HG03045 (cell line): ENCODE measurements around the gene PKIB.
"Not testable (repeated sequence)": the region's sequence is repeated elsewhere in the genome, so short reads cannot be mapped to it uniquely, and the experiment has no call there.

ENCODE experiments used
- ATAC-seq: cut with Tn5 transposase; IDR thresholded peaks from one replicate; pipeline ENCODE4 v1.9.1; 2021; ENCODE audit warnings: mild to moderate bottlenecking, moderate library complexity; ENCODE audit not compliant: unreplicated experiment

The PKIB gene

GRCh38 chr6:122620428-122620827 lies 10.2 kb downstream of the PKIB start:
- ATAC-seq = no peak

- no peak for ATAC-seq
Observed at GRCh38 chr6:122620902-122621301, 10.7 kb downstream of the PKIB start.

DNA sequence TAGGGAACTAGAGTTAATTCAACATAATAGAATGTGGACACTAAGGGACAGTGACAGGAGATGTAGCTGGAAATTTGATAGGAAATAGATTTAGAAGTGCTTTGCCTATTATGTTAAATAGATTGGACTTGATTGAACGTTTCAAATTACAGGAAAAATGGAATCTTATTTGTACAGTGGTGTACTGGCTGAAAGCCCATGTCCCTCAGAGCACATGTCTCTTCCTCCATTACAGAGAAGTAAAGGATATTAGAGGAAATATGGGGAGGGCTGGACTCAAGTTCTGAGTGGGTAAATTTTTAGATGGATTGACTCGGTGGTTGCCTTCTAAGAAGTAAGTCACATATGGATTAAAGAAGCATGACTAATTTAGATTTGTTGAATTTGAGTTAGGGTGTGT lies 11.4 kb downstream of the PKIB start:
- no peak for ATAC-seq

GRCh38 chr6:122622479-122622878 lies 12.3 kb downstream of the PKIB start:
- no peak for ATAC-seq

GRCh38 chr6:122623279-122623678 lies 13.1 kb downstream of the PKIB start:
- no peak for ATAC-seq

DNA sequence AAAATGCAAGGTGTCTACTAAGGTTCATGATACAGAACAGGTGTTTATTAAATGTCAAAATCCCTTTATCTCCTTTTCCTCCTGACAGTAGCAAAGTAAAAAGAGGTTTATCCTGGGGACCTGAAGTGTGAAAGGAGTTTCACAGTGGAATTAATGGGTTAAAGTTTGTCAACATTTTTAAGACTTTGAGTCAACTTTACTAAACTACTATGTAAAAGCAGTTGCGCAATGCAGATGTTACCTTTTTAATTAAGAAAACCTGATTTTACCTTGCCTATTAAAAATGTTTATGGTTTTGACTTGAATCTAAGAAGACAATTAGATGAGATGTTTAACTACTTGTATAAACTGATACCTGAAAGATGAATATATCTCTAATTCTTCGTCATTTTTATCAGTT lies 14.6 kb downstream of the PKIB start:
- ATAC-seq = no peak

DNA sequence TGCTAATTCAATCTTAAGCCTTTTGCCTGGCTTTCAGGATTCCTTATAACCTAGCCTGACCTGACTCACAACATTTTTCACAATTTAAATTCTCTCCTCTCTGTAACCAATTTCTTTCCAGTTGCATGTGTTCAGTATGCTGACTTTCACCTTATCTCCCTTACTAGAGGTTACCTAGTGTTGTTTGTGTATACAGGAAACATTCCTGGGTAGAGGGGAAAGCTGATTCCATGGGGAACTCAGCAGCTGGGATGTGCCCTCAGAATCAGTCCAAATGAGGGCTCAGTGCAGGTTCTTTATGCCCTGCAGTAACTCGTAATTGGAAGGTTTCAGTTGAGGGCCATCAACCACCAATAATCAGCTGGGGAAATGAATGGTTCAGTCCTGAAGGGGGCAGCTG lies 18.5 kb downstream of the PKIB start:
- ATAC-seq = no peak

DNA sequence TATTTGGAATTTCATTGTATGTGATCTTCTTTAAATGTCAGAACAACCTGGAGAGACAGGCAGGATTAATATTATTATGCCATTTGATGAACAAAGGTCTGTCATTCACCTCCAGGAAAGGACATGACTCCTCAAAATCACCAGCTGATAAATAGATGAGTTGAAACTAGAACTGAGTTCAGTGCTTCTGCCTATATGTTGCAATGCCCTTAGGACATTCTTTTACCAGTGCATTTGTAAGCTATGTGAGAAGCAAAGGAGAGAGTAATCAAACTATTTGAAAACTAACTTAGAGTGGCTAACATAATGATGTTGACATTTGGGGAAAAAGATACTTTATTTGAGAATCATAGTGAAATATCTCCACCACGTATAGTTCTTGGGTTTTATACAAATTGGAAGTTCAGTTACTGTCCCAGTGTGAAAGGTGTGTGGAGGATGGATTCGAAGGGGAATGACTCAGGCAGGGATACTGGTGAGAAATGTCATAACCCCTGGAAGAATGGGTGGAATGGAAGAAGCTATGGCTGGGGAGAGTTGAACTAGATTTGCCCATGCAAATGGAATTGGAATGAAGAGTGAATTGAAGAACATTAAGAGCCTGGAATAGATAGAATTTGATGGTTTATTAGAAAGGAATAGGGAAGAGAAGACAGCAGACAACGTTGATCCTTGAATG lies 21.5 kb downstream of the PKIB start:
- no peak for ATAC-seq

GRCh38 chr6:122640366-122640765 lies 30.2 kb downstream of the PKIB start:
- no peak for ATAC-seq

DNA sequence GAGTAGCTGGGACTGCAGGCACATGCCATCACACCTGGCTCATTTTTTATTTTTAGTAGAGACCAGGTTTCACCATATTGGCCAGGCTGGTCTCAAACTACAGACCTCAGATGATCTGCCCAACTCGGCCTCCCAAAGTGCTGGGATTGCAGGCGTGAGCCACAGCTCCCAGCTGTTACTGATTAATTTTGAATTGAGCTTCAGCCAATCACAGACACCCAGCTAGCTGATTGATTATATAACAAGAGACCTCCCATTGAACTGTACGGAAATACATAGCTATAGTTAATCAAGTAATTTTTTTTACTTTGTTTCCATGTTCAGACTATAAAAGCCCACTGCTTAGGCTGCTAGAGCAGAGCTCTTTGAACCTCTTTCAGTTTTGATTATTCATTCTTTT lies 31.6 kb downstream of the PKIB start:
- no peak for ATAC-seq

DNA sequence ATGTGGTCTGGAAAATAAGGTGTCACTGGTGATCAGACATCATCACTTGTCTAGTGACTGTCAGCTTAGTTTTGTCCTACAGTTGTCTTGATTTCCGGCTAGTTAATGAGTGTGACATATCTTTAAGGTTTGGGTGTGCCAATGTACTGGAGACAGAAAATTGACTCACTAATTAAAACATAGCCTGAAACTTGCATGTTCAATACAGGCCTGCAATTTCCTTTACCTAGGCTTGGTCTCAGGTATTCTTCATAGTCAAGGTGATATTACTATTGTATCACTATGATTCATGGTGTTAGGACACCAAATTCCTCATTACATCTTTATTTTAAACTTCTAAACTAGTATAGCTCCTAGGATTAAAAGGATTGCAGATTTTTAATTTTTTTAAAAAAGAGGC lies 32.4 kb downstream of the PKIB start:
- ATAC-seq = not testable (repeated sequence)

DNA sequence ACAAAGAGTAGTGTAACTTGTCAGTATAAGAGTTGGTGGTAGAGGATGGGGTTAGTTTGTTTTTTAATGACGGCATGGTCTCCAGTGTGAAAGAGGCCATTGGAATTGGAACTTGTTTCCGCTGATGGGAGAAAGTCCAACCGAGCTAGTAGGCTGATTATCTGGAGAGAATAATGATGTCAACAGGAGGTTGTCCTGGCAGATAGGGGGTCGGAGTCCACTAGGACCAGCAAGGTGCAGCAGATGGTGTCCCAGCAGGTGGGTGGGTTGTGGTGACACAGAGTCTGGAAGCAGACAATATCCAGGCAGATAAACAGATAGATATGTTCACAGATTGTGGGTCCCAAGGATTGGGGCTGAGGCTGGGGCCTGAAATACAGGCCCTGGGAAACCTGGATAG lies 35.1 kb downstream of the PKIB start:
- no peak for ATAC-seq

DNA sequence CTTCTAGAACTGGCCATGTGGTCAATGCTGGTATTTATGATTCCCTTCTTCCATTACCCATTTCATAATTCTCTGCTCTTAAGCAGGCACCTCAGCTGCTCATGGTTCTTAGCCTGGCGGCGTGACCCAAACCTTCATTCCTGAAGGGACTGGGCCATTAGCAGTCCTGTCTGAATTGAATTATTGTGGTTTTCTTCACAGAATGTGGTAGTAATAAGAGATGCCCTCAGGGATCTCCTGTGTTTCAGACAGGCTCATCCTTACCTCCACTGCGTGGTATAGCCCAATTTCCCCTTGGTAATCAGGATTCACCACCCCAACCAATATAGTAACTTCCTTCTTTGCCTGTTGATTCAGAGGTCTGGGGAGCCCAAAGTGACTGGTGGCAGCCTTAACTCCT lies 37.6 kb downstream of the PKIB start:
- ATAC-seq = no peak

DNA sequence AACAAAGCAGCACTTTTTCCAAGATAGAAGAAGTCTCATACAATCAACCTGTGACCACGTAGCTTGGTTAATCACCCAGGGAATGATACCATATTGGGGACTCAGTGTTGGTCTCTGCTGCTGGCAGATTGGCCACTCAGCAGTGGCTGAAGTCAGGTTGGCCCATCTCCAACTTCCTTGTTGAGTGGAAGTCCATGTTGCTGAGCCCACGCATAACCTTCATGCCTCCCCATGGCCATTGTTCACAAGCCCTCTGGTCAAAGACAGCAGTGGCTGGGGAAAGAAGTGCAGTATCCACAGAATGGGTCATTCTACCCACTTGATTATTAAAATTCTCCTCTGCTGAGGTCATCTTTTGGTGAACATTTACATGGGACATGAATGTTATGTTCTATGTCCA lies 38.5 kb downstream of the PKIB start:
- ATAC-seq = no peak

- no peak for ATAC-seq
Observed at GRCh38 chr6:122649701-122650100, 39.5 kb downstream of the PKIB start.

GRCh38 chr6:122650403-122650802 lies 40.2 kb downstream of the PKIB start:
- ATAC-seq = no peak

GRCh38 chr6:122651031-122651430 lies 40.8 kb downstream of the PKIB start:
- no peak for ATAC-seq

DNA sequence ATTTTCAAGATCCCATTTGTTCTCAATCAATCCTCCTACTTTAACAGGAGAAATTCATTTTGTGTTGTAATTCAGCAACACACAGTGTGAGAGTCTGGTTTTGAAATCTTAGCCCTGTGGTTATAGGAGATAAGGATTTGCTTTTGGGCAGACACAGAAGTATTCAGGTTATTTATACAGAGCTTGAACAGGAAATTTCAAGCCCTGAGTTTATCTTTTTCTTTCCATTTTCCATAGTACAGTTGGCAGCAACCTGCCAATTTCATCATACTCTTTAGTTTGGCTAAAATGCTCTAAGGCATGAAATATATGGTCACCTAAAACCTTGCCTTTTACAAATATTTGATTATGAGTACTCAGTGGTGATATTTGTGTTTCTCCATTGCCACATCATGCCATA lies 41.4 kb downstream of the PKIB start:
- no peak for ATAC-seq

- no peak for ATAC-seq
Observed at GRCh38 chr6:122652431-122652830, 42.2 kb downstream of the PKIB start.

DNA sequence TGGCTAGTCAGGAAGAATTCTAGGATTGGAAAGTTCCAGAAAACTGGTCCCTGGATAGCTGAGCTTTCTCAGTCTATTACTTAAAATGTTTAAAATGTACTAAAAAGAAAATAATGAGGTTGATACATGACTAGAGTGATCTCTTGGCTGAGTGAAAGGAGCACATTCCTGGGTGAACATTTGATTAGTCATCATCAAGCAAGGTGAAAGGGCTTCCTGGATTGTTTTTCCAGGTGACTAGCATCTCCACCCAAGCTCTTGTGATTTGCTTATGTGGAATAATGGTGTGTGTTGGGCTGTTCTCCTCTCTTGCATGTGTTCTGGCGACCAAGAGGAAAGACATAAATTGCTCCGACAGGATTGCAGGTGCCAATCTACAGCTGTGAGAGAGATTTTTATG lies 42.9 kb downstream of the PKIB start:
- no peak for ATAC-seq

GRCh38 chr6:122654012-122654411 lies 43.8 kb downstream of the PKIB start:
- no peak for ATAC-seq

- ATAC-seq = no peak
Observed at GRCh38 chr6:122657601-122658000, 47.4 kb downstream of the PKIB start.

DNA sequence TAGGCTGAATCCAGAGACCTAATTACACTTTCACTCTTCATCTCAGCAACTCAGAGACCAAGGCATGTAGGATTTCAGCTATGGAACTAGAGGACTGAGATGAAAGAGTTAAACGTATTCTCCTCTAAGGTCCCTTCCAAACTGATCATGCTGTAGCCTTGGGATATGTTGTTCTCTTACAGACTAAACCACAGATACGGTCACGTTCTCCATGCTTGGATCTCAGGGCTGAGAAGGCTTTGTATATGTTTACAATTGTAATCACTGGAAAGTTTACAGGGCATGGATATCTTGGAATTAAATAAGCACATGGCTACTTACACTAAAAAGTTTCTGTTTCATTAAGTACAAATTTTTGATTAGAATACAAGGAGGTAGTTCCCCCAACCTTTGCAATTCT lies 50.1 kb downstream of the PKIB start:
- ATAC-seq = no peak
